OCI-LY3 (cell line): ENCODE data around the gene IGFLR1.
A peak's percentile ranks its signal among the peaks of the same experiment; 100 is the strongest.

Experiments
- H2AFZ ChIP-seq: fragments of 200-600, 300-600 bp; shearing (Covaris generic); 2 replicates; pipeline ENCODE4 v1.6.0; 2014; ENCODE audit warnings: antibody characterized with exemption, low read depth, low read length
- H3K27ac ChIP-seq: fragments of 200-600, 300-600 bp; sonication (generic); 2 replicates; pipeline ENCODE4 v1.5.1; 2014; ENCODE audit warnings: mild to moderate bottlenecking, low read length, moderate library complexity, mixed read lengths
- H3K27me3 ChIP-seq: fragments of 200-600, 300-600 bp; sonication (generic); 2 replicates; pipeline ENCODE4 v1.6.1; 2014; ENCODE audit warnings: low read depth, low read length, mixed read lengths
- H3K36me3 ChIP-seq: fragments of 200-600, 300-600 bp; sonication (generic); replicated peaks from 2 replicates; pipeline ENCODE3; 2014; ENCODE audit warnings: low read depth, low read length, mixed read lengths
- H3K4me1 ChIP-seq: fragments of 300-600, 200-600 bp; sonication (generic); 2 replicates; pipeline ENCODE4 v1.6.1; 2014; ENCODE audit warnings: low read length, mixed read lengths
- H3K4me2 ChIP-seq: fragments of 200-600, 300-600 bp; sonication (generic); 2 replicates; pipeline ENCODE4 v1.6.1; 2014; ENCODE audit warnings: low read length, mixed read lengths
- H3K4me3 ChIP-seq: fragments of 300-600, 200-600 bp; sonication (generic); 2 replicates; pipeline ENCODE4 v1.5.1; 2014; ENCODE audit warnings: antibody characterized with exemption, mild to moderate bottlenecking, low read length, moderate library complexity
- H3K79me2 ChIP-seq: fragments of 300-600, 200-600 bp; shearing (Covaris generic); 2 replicates; pipeline ENCODE4 v1.6.1; 2014; ENCODE audit warnings: mild to moderate bottlenecking, low read length, mixed read lengths
- H3K9ac ChIP-seq: fragments of 300-600, 200-600 bp; shearing (Covaris generic); 2 replicates; pipeline ENCODE4 v1.6.0; 2014; ENCODE audit warnings: mild to moderate bottlenecking, low read length, moderate library complexity
- H3K9me3 ChIP-seq: fragments of 200-600, 300-600 bp; shearing (Covaris generic); 2 replicates; pipeline ENCODE4 v1.6.1; 2014; ENCODE audit warnings: low read length, mixed read lengths; ENCODE audit not compliant: insufficient read depth
- H4K20me1 ChIP-seq: fragments of 200-600, 300-600 bp; sonication (generic); 2 replicates; pipeline ENCODE4 v1.6.1; 2016; ENCODE audit warnings: low read length, mixed read lengths; ENCODE audit not compliant: insufficient read depth
- EZH2phosphoT487 ChIP-seq: fragments of 200-600 bp; shearing (Covaris generic); IDR thresholded peaks from 2 replicates; pipeline ENCODE4 v1.6.1; 2018; ENCODE audit warnings: antibody characterized with exemption, mixed run types, low read depth
- TF ChIP-seq, protein P1 (sequence below): fragments of 200-600, 300-600 bp; sonication (generic); IDR thresholded peaks from 2 replicates; pipeline ENCODE4 v1.5.1; 2014; ENCODE audit warnings: antibody characterized with exemption, low read length, low read depth

IGFLR1 gene

DNA sequence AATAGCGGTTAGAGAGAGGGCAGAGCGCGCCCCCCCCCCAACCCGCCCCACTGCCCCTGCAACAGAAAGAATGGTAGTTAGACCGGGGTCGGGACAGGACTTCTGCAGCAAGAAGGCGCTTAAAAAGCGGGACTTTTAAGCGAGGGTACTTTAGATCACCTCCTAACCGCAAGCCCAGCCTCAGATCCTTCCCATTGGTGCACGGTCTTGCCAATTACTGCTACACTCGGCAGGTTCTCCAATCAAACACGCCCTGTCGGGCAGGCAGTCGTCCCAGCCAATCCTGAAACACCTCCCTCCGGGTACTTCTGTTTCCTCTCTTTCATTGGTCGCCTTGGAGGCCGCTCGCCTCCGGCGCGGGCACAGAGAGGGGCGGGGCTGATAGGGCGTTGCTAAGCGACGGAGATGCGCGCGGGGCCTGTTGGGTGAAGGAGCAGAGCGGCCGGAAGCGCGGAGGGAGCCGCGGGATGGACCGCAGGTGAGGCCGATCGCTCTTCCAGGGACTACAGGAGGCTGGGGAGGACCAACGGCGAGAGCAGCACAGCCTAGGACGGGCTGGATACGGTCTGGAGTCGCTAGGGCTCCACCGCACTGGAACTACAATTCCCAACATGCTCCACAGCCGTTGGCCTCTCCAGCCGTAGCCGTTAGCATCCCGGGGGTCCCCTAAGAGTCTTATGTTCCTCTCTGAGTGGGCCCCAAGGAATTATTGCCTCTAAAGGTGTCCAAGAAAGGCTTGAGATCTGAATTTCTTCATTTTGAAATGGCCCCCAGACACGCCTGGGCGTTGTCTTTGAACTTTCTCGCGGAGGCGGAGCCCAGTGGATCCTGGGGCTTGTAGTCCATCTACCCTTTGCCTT is 15.7 kb upstream of the IGFLR1 start, which contains the start of gene PROSER3:
PROSER3 (plus strand) TSS at position 428 of the 860 bp plus-strand sequence; CDS start at position 468, 40 bp downstream.
- Histone ChIP-seq H3K27ac (peak within 1 kb of the TSS; percentile 72), H3K36me3 (peaks cover 17% of the 10 kb centered on the region), H3K9ac (peak within 1 kb of the TSS; percentile 88), H4K20me1 (peaks cover 3% of the 10 kb centered on the region), H2AFZ (peak within 1 kb of the TSS; percentile 70), H3K4me1 (peaks cover 13% of the 10 kb centered on the region), H3K79me2 (peaks cover 18% of the 10 kb centered on the region), H3K27me3 (no peaks in the 10 kb centered on the region), H3K9me3 (no peaks in the 10 kb centered on the region), H3K4me2 (peak within 1 kb of the TSS; percentile 81), H3K4me3 (peak within 1 kb of the TSS; percentile 79)
- TF ChIP-seq EZH2phosphoT487: no peak

DNA sequence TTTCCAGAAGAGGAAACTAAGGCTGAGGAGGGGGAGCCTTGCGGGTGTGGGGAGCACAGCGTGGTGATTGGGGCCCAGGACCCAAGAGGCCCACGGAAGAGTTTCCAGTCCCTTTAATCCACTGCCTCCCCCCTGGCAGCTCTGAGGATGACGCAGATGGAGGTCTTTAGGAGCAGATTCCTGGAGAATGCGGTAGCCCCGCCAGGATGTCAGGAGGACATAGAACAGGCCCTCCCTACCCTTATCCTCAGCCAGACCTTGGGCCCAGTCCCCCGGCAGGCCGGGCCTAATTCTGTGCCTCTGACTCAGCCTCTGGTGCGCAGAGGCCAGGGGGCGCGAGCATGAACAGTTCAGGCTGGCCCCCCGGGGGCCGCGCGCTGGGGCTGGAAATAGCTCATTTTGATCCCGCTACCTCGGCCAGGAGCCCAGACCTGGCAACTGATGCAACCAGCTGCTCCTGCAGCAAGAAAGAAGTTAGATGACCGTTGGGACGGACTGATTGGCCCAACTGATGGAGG is 15.0 kb upstream of the IGFLR1 start:
- peak overlapping the region; percentile 70 for H3K9ac ChIP-seq
- H3K4me1 ChIP-seq: peaks cover 13% of the 10 kb centered on the region
- H3K9me3 ChIP-seq: no peaks in the 10 kb centered on the region
- peak overlapping the region; percentile 48 for H3K27ac ChIP-seq
- no peaks in the 10 kb centered on the region for H3K27me3 ChIP-seq
- TF ChIP-seq EZH2phosphoT487: no peak
- TF ChIP-seq, protein P1, sequence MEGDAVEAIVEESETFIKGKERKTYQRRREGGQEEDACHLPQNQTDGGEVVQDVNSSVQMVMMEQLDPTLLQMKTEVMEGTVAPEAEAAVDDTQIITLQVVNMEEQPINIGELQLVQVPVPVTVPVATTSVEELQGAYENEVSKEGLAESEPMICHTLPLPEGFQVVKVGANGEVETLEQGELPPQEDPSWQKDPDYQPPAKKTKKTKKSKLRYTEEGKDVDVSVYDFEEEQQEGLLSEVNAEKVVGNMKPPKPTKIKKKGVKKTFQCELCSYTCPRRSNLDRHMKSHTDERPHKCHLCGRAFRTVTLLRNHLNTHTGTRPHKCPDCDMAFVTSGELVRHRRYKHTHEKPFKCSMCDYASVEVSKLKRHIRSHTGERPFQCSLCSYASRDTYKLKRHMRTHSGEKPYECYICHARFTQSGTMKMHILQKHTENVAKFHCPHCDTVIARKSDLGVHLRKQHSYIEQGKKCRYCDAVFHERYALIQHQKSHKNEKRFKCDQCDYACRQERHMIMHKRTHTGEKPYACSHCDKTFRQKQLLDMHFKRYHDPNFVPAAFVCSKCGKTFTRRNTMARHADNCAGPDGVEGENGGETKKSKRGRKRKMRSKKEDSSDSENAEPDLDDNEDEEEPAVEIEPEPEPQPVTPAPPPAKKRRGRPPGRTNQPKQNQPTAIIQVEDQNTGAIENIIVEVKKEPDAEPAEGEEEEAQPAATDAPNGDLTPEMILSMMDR: no peak
- peaks cover 17% of the 10 kb centered on the region for H3K36me3 ChIP-seq
- H4K20me1 ChIP-seq: peaks cover 3% of the 10 kb centered on the region
- no peak overlapping the region for H2AFZ ChIP-seq
- peak overlapping the region; percentile 81 for H3K4me2 ChIP-seq
- peaks cover 18% of the 10 kb centered on the region for H3K79me2 ChIP-seq
- H3K4me3 ChIP-seq: peak overlapping the region; percentile 79

DNA sequence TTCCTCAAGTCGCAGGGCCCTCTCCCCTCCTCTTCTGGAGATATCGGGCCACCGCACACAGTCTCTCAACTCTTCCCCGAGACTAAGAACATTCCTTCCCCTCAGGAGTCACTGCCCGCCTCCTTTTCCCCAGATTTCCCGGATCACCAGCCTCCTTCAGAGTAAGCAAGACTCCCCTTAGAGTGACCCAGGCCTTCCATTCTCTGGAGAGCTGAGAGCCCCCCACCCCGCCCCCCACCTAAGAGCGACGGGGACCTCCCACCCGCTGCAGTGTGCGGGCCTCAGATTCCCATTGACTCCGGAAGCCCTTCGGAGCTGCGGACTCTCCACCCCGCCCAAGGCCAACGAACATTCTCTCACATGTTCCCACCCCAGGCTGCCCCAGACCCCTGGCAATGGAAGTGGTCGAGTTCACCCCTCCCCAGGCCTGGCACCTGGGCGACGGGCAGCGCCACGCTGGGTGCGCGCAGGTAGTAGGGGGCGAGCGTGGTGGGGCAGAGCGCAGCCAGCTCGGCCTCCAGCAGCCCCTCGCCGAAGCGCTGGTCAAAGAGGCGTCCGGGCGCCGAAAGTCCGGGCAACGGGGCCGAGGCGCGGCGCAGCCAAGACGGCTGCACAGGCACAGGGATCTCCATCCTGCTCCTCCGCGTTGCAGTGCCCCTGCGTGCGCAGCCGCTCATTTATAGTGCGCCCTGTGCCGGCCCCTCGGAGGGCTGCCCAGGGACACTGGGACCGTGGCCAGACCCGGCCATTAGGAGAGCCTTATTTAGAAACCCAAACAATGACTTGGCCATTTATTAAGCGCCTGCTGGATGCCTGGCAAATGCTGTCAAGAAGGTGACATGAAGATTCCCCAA is 14.4 kb upstream of the IGFLR1 start, which contains the start of gene HSPB6:
HSPB6 (minus strand) TSS at position 653 of the 854 bp plus-strand sequence; CDS start at position 632, 21 bp downstream.
- H3K4me3 ChIP-seq: peak within 1 kb of the TSS; percentile 79
- H3K79me2 ChIP-seq: peaks cover 18% of the 10 kb centered on the region
- peak within 1 kb of the TSS; percentile 81 for H3K4me2 ChIP-seq
- peaks cover 13% of the 10 kb centered on the region for H3K4me1 ChIP-seq
- peak within 1 kb of the TSS; percentile 70 for H3K9ac ChIP-seq
- H3K27me3 ChIP-seq: no peaks in the 10 kb centered on the region
- TF ChIP-seq, protein P1: no peak
- no peak for TF ChIP-seq EZH2phosphoT487
- peaks cover 12% of the 10 kb centered on the region for H3K36me3 ChIP-seq
- peak within 1 kb of the TSS; percentile 48 for H3K27ac ChIP-seq
- no peaks in the 10 kb centered on the region for H3K9me3 ChIP-seq
- peaks cover 3% of the 10 kb centered on the region for H4K20me1 ChIP-seq
- no peak within 1 kb of the TSS for H2AFZ ChIP-seq

DNA sequence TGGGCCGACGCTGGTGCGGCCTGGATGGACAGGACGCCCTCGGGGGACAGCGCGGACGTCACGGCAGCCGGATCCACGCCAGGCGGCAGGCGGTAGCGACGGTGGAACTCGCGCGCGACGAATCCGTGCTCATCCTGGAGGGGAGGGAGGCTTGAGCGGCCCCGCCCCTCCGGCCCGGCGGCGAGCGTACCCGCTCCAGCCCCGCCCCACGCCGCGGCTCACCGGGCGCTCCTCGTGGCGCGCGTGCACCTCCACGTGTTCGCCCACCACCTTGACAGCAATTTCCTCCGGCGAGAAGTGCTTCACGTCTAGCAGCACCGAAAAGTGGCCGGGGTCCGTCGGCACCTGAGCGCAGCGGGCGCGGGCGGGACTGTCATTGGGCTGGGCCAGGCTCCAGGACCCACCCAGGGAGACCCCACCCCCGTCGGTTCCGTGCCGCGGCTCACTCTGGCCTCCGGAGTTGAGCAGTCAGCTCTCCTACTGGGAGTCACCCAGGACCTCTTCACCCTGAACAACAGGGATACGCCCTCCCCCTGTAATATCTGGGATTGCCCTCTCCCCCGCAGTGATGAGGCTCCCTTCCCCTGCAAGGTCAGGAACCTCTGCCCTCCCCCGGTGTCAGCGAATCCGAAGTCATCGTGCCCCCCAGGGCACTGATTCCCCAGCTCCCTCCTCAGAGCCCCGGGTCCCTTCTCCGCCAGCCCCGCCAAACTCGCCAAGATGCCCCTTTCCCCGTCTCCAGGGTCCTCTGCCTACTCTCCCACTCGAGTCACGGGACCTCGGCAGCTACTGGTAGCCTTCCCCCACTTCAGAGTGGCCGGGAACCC is 13.5 kb upstream of the IGFLR1 start:
- H3K27me3 ChIP-seq: no peaks in the 10 kb centered on the region
- H3K36me3 ChIP-seq: peaks cover 7% of the 10 kb centered on the region
- no peaks in the 10 kb centered on the region for H3K9me3 ChIP-seq
- TF ChIP-seq EZH2phosphoT487: no peak
- TF ChIP-seq, protein P1: no peak
- no peak overlapping the region for H3K27ac ChIP-seq
- peaks cover 13% of the 10 kb centered on the region for H3K4me1 ChIP-seq
- no peak overlapping the region for H3K9ac ChIP-seq
- peaks cover 3% of the 10 kb centered on the region for H4K20me1 ChIP-seq
- H3K4me3 ChIP-seq: no peak overlapping the region
- H2AFZ ChIP-seq: no peak overlapping the region
- H3K4me2 ChIP-seq: no peak overlapping the region
- H3K79me2 ChIP-seq: peaks cover 18% of the 10 kb centered on the region
